Muscle of arm (tissue), 12 donors: ENCODE results near the gene PRDM16. TPM values are rescaled to one million over a fixed set of nuclear protein-coding genes. Genes with fewer than 3 reads are reported as not detected.

ENCODE experiments used
- DNase-seq: peaks from one replicate; pipeline ENCODE4 v3.0.0-alpha.2; 2013
- polyA plus RNA-seq, 12 donors: library from polyadenylated mRNA; unstranded; fragments of 120-200 nt; gene quantifications; one replicate each; pipeline ENCODE4 v1.2.1, GENCODE V29; 2013; ENCODE audit not compliant: insufficient read length in 12 of 12

PRDM16 gene
- polyA plus RNA-seq, 12 donors, result 0.66 to 2.0 (median 0.87) TPM; not detected in 2

GRCh38 chr1:3351449-3352298 is 282.7 kb downstream of the PRDM16 start:
- no peak for DNase-seq

GRCh38 chr1:3352299-3352951 is 283.4 kb downstream of the PRDM16 start:
- DNase-seq, result peak; percentile 25

- peak; percentile 54 for DNase-seq
Observed at GRCh38 chr1:3352952-3353331, 283.9 kb downstream of the PRDM16 start.

- no peak for DNase-seq
Observed at GRCh38 chr1:3353876-3354275, 284.9 kb downstream of the PRDM16 start.

- DNase-seq, result no peak
Observed at GRCh38 chr1:3355089-3355488, 286.1 kb downstream of the PRDM16 start.

GRCh38 chr1:3355894-3356826 is 287.2 kb downstream of the PRDM16 start:
- no peak for DNase-seq

GRCh38 chr1:3356827-3357460 is 287.9 kb downstream of the PRDM16 start:
- no peak for DNase-seq

- DNase-seq, result no peak
Observed at GRCh38 chr1:3357526-3358297, 288.7 kb downstream of the PRDM16 start.

GRCh38 chr1:3359351-3359750 is 290.3 kb downstream of the PRDM16 start:
- DNase-seq, result no peak

GRCh38 chr1:3359756-3360440 is 290.9 kb downstream of the PRDM16 start:
- DNase-seq, result no peak

GRCh38 chr1:3360646-3361257 is 291.7 kb downstream of the PRDM16 start:
- no peak for DNase-seq

GRCh38 chr1:3363023-3363422 is 294.0 kb downstream of the PRDM16 start:
- no peak for DNase-seq

- no peak for DNase-seq
Observed at GRCh38 chr1:3363756-3364155, 294.8 kb downstream of the PRDM16 start.

- no peak for DNase-seq
Observed at GRCh38 chr1:3364551-3364950, 295.5 kb downstream of the PRDM16 start.

- no peak for DNase-seq
Observed at GRCh38 chr1:3364983-3365382, 296.0 kb downstream of the PRDM16 start.

- DNase-seq, result no peak
Observed at GRCh38 chr1:3365523-3366125, 296.6 kb downstream of the PRDM16 start.

- peak; percentile 39 for DNase-seq
Observed at GRCh38 chr1:3366126-3367051, 297.4 kb downstream of the PRDM16 start.

- no peak for DNase-seq
Observed at GRCh38 chr1:3367376-3367775, 298.4 kb downstream of the PRDM16 start.
